Ectodermal cell (in vitro differentiated cells): ENCODE results near the gene MLLT10.

Source experiments
- H3K27ac ChIP-seq: 2 replicates; pipeline ENCODE4 v1.7.0; 2013; ENCODE audit warnings: mild to moderate bottlenecking, low read depth, low read length; ENCODE audit not compliant: insufficient read depth, poor library complexity, severe bottlenecking
- H3K27me3 ChIP-seq: 2 replicates; pipeline ENCODE4 v1.7.0; 2013; ENCODE audit warnings: mild to moderate bottlenecking, low read length; ENCODE audit not compliant: insufficient read depth, control insufficient read depth, poor library complexity, severe bottlenecking
- H3K36me3 ChIP-seq: one replicate; pipeline ENCODE4 v1.7.0; 2013; ENCODE audit warnings: low read length; ENCODE audit not compliant: control insufficient read depth, insufficient read depth
- H3K4me1 ChIP-seq: one replicate; pipeline ENCODE4 v1.7.0; 2013; ENCODE audit warnings: low read length; ENCODE audit not compliant: control insufficient read depth, insufficient read depth
- H3K4me3 ChIP-seq: 2 replicates; pipeline ENCODE4 v1.7.0; 2013; ENCODE audit warnings: low read depth, low read length, control low read depth; ENCODE audit not compliant: insufficient read depth
- H3K9me3 ChIP-seq: 2 replicates; pipeline ENCODE4 v1.7.0; 2013; ENCODE audit warnings: mild to moderate bottlenecking, low read length, moderate library complexity; ENCODE audit not compliant: control insufficient read depth
- WGBS, 2 experiments: methylation state at CpG; one replicate each; pipeline ENCODE4 v1.1.7; 2013; ENCODE audit warnings: missing lambda C conversion rate in 2 of 2; 5-methylcytosine and 5-hydroxymethylcytosine counted together

Gene MLLT10

GRCh38 chr10:21662635-21663034 is 128.6 kb downstream of the MLLT10 start:
- Histone ChIP-seq H3K4me3 (no peak overlapping the region), H3K36me3 (no peaks in the 10 kb centered on the region), H3K9me3 (no peaks in the 10 kb centered on the region), H3K27ac (no peak overlapping the region), H3K4me1 (peaks cover 4% of the 10 kb centered on the region), H3K27me3 (no peaks in the 10 kb centered on the region)
- WGBS, 2 experiments = 89 to 95% methylated on average over 2 of the region's 2 CpGs

GRCh38 chr10:21668831-21669230 is 134.8 kb downstream of the MLLT10 start:
- no peaks in the 10 kb centered on the region for H3K9me3 ChIP-seq
- H3K36me3 ChIP-seq = peaks cover 6% of the 10 kb centered on the region
- no peak overlapping the region for H3K27ac ChIP-seq
- H3K4me3 ChIP-seq = no peak overlapping the region
- 79 to 100% methylated on average over 1 of the region's 1 CpG for WGBS, 2 experiments
- H3K4me1 ChIP-seq = no peaks in the 10 kb centered on the region
- no peaks in the 10 kb centered on the region for H3K27me3 ChIP-seq

GRCh38 chr10:21670391-21670790 is 136.4 kb downstream of the MLLT10 start:
- Histone ChIP-seq H3K9me3 (no peaks in the 10 kb centered on the region), H3K36me3 (peaks cover 6% of the 10 kb centered on the region), H3K4me3 (no peak overlapping the region), H3K27me3 (no peaks in the 10 kb centered on the region), H3K27ac (no peak overlapping the region), H3K4me1 (no peaks in the 10 kb centered on the region)
- 92 to 100% methylated on average over 2 of the region's 2 CpGs for WGBS, 2 experiments

DNA sequence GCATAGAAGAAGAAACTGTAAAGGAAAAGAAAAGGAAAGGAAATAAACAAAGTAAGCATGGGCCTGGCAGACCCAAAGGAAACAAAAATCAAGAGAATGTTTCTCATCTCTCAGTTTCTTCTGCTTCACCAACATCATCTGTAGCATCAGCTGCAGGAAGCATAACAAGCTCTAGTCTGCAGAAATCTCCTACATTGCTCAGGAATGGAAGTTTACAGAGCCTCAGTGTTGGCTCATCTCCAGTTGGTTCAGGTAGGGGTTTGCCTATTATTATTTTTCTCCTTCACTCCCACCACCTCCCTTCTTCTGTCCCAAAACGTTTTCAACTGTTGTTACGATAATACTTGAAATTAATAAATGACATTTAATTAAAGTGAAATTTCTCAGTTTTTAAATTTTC is 139.6 kb downstream of the MLLT10 start:
- no CpG with 5 or more reads among the region's 2 CpGs for WGBS, 2 experiments
- Histone ChIP-seq H3K27me3 (no peaks in the 10 kb centered on the region), H3K4me1 (no peaks in the 10 kb centered on the region), H3K9me3 (no peaks in the 10 kb centered on the region), H3K36me3 (peaks cover 6% of the 10 kb centered on the region), H3K27ac (no peak overlapping the region), H3K4me3 (no peak overlapping the region)

DNA sequence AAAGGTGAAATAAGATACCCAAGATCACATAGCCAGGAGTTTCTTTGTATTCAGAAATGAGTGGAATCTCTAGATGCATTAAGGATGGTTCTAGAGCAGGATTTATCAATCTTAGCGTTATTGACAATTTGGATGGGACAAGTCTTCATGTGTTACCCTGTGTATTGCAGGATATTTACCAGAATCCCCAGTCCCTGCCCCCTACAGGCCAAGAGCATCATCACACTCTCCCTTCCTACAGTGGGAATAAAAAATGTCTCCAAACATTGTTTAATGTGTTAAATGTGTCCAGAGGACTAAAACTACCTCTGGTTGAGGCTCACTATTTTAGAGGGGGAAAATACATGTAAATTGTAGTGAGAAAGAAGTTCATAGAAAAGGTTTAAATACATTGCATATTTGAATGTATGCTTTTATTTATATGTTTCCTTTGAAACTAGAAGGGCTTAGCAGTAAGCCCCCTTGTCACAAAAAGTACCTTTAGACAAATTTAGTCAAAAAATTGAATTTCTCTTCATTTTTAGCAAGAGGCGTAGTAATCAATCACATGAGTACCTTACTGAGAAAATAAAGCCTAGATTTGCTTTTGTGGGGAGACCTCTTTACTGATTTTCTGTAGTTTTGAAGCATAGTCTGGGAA is 141.2 kb downstream of the MLLT10 start:
- no peaks in the 10 kb centered on the region for H3K27me3 ChIP-seq
- 75 to 85% methylated on average over 1 to 2 of the region's 2 CpGs for WGBS, 2 experiments

GRCh38 chr10:21677551-21677950 is 143.5 kb downstream of the MLLT10 start:
- Histone ChIP-seq H3K27me3 (no peaks in the 10 kb centered on the region), H3K9me3 (no peaks in the 10 kb centered on the region), H3K4me1 (no peaks in the 10 kb centered on the region), H3K36me3 (peaks cover 6% of the 10 kb centered on the region), H3K4me3 (no peak overlapping the region), H3K27ac (no peak overlapping the region)
- 98 to 100% methylated on average over 3 of the region's 3 CpGs for WGBS, 2 experiments

More for the DNA sequence above, 141.2 kb downstream of the MLLT10 start:
- H3K27ac ChIP-seq = no peak overlapping the region
- peaks cover 6% of the 10 kb centered on the region for H3K36me3 ChIP-seq
- no peaks in the 10 kb centered on the region for H3K4me1 ChIP-seq
- no peaks in the 10 kb centered on the region for H3K9me3 ChIP-seq
- no peak overlapping the region for H3K4me3 ChIP-seq

GRCh38 chr10:21681156-21681555 is 147.1 kb downstream of the MLLT10 start:
- no peaks in the 10 kb centered on the region for H3K9me3 ChIP-seq
- no peaks in the 10 kb centered on the region for H3K4me1 ChIP-seq
- no peaks in the 10 kb centered on the region for H3K27me3 ChIP-seq
- no peaks in the 10 kb centered on the region for H3K36me3 ChIP-seq
- no peak overlapping the region for H3K4me3 ChIP-seq
- WGBS, 2 experiments = 94 to 99% methylated on average over 3 of the region's 3 CpGs
- no peak overlapping the region for H3K27ac ChIP-seq

- H3K27ac ChIP-seq = no peak overlapping the region
- H3K9me3 ChIP-seq = no peaks in the 10 kb centered on the region
- H3K4me3 ChIP-seq = no peak overlapping the region
- H3K27me3 ChIP-seq = no peaks in the 10 kb centered on the region
- H3K36me3 ChIP-seq = no peaks in the 10 kb centered on the region
- WGBS, 2 experiments = 93 to 94% methylated on average over 3 of the region's 3 CpGs
- H3K4me1 ChIP-seq = no peaks in the 10 kb centered on the region
Observed at GRCh38 chr10:21687266-21688008, 153.4 kb downstream of the MLLT10 start.

DNA sequence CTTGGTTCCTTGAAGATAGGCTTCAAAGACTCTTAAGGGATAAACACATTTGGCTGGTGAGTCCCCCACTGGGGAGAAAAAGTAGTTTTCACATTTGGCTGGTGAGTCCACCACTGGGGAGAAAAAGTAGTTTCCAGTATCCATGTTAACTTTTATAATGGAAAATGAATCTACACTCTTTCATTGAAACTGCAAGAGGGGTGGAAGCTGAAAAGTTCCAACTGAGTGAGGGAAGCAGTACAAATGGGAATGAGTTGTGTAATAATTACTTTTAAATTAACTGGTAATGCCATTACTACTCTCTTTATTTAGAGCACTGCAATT is 153.9 kb downstream of the MLLT10 start:
- no peak overlapping the region for H3K27ac ChIP-seq
- H3K4me1 ChIP-seq = no peaks in the 10 kb centered on the region
- no peaks in the 10 kb centered on the region for H3K9me3 ChIP-seq
- no peak overlapping the region for H3K4me3 ChIP-seq
- H3K27me3 ChIP-seq = no peaks in the 10 kb centered on the region
- H3K36me3 ChIP-seq = no peaks in the 10 kb centered on the region

- Histone ChIP-seq H3K27me3 (no peaks in the 10 kb centered on the region), H3K4me1 (no peaks in the 10 kb centered on the region), H3K9me3 (no peaks in the 10 kb centered on the region), H3K27ac (no peak overlapping the region), H3K36me3 (no peaks in the 10 kb centered on the region), H3K4me3 (no peak overlapping the region)
- 100% methylated on average over 1 of the region's 1 CpG; no CpG with 5 or more reads in 1 of the 2 experiments for WGBS, 2 experiments
Observed at GRCh38 chr10:21688870-21689269, 154.8 kb downstream of the MLLT10 start.
